ENCODE data around the gene ATOX1. TPM values are rescaled to one million over a fixed set of nuclear protein-coding genes. Genes with fewer than 3 reads are reported as not detected.

Gene ATOX1
- total RNA-seq, 3 donors from 2014 or later: 52.5 to 54.8 (median 53.6) TPM

DNA sequence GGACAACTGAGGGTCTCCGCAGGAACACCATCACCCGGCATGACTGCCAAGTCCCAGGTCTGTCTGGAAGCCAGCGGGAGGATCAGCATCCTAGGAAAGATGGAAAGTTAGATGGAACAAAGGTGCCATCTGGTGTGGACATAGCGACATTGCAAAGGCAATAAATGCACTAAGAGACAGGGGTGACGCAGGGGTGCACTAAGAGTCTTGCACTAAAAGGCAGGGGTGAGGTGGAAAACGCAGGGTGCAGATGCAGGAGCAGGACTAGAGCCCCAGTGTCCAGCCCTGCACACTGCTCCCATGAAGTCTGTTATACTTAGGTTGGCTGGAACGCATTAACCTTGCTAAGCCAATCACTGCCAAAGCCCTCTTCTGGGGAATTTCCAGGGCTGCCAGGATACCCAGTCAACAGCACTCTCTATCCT lies 15.5 kb downstream of the ATOX1 start:
- DNase-seq: peak in 1 of 3 donors; percentile 41
- H3K36me3 ChIP-seq (ENCODE audit: low read depth): no peaks in the 10 kb centered on the region
- peak; percentile 65 for ATAC-seq
- intact Hi-C loops (cut with DNase I, micrococcal nuclease): loop anchor here (5.0 kb wide), 2 partner anchors 81 to 86 kb away; no protein-coding TSS in a partner anchor
- H3K9me3 ChIP-seq: no peaks in the 10 kb centered on the region
- TF ChIP-seq, protein P1, sequence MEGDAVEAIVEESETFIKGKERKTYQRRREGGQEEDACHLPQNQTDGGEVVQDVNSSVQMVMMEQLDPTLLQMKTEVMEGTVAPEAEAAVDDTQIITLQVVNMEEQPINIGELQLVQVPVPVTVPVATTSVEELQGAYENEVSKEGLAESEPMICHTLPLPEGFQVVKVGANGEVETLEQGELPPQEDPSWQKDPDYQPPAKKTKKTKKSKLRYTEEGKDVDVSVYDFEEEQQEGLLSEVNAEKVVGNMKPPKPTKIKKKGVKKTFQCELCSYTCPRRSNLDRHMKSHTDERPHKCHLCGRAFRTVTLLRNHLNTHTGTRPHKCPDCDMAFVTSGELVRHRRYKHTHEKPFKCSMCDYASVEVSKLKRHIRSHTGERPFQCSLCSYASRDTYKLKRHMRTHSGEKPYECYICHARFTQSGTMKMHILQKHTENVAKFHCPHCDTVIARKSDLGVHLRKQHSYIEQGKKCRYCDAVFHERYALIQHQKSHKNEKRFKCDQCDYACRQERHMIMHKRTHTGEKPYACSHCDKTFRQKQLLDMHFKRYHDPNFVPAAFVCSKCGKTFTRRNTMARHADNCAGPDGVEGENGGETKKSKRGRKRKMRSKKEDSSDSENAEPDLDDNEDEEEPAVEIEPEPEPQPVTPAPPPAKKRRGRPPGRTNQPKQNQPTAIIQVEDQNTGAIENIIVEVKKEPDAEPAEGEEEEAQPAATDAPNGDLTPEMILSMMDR (IDR thresholded peaks at IDR 0.05): peak; percentile 11
- no peaks in the 10 kb centered on the region for H3K4me1 ChIP-seq (ENCODE audit: low read depth)
- H3K4me3 ChIP-seq: no peak overlapping the region

DNA sequence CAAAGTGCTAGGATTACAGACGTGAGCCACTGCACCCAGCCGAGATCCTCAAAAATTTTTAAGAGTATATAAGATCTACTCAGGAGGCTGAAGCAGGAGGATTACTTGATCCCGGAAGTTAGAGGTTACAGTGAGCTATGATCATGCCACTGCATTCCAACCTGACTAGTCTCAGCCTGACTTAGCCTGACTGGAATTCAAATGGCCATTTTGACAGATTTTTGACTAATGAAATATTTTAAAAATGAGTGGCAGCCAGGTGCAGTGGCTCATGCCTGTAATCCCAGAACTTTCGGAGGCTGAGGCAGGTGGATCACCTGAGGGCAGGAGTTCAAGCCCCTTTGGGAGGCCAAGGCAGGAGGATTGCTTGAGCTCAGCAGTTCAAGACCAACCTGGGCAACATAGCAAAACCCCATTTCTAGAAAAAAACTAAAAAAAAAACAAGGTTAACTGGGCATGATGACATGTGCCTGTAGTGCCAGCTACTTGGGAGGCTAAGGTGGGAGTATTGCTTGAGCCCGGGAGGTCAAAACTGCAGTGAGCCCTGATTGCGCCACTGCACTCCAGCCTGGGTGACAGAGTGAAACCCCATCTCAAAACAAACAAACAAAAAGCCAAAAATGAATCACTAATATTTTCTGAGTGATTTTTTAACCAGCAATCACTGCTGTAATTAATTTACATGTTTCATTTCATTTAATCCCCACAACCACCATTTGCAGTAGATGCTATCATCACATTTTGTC lies 16.6 kb downstream of the ATOX1 start:
- H3K4me1 ChIP-seq (ENCODE audit: low read depth): no peaks in the 10 kb centered on the region
- H3K9me3 ChIP-seq: no peaks in the 10 kb centered on the region
- H3K36me3 ChIP-seq (ENCODE audit: low read depth): no peaks in the 10 kb centered on the region
- TF ChIP-seq, protein P1 (IDR thresholded peaks at IDR 0.05): no peak
- intact Hi-C loops (cut with DNase I, micrococcal nuclease): loop anchor here (5.0 kb wide), 2 partner anchors 80 to 85 kb away; no protein-coding TSS in a partner anchor
- no peak overlapping the region for H3K4me3 ChIP-seq
- ATAC-seq: no peak
- no peak for DNase-seq

DNA sequence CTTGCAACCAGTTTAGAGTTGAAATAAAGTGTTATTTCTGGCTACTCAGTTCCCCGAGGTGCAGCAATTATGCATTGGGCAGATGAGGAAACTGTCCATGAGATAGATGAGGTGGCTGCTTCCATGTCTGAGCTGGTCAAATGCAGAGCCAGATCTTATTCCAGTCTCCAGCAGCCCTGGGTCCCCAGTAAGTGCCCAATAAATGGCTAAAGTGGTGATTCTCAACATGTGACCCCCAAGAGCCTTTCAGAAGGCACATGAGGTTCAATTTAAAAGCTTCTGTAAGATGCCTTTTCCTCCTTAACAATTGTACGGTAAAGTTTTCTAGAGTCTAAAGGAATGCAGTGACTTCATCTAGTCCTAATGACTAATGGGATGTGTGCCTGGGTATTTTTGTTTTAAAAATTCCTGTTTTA lies 17.5 kb downstream of the ATOX1 start:
- Histone ChIP-seq H3K4me1 (ENCODE audit: low read depth) (no peaks in the 10 kb centered on the region), H3K4me3 (no peak overlapping the region), H3K9me3 (no peaks in the 10 kb centered on the region), H3K36me3 (ENCODE audit: low read depth) (no peaks in the 10 kb centered on the region)
- ATAC-seq: peak; percentile 4
- intact Hi-C loops (cut with DNase I, micrococcal nuclease): loop anchor here (5.0 kb wide), 2 partner anchors 79 to 84 kb away; no protein-coding TSS in a partner anchor
- TF ChIP-seq, protein P1 (IDR thresholded peaks at IDR 0.05): no peak
- no peak for DNase-seq

DNA sequence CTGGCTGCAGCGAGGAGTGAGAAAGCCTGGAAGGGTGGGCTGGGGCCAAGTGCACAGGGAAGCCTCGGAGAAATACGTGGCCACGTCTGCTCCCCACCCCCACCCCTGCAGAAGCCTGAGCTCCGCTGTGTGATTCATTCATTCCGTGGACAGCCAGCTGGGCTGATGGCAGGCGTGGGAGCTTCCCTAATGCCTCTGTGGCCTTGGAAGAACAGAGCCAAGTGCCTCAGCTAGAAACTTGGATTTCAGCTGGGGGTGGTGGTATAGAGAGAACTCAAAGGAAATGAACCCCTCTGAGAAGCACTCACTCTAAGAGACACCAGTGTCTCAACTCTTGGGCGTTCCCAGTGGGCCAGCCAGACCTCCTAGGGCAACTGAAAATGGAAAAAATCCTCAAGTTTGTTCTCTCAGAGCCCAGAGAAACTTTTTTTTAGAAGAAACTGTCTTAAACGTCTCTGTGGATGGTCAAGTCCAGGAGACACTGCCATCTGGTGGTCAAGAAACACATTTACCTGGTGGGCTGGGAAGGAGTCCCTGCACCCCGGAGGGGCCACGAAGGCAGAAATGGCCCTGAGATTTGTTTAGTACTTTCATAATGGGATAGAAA lies 18.0 kb downstream of the ATOX1 start:
- intact Hi-C loops (cut with DNase I, micrococcal nuclease): loop anchor here (5.0 kb wide), 2 partner anchors 78 to 83 kb away; no protein-coding TSS in a partner anchor
- no peaks in the 10 kb centered on the region for H3K36me3 ChIP-seq (ENCODE audit: low read depth)
- ATAC-seq (peak; percentile 77), DNase-seq (peak in 2 of 3 donors; percentile 54 to 63)
- no peak overlapping the region for H3K4me3 ChIP-seq
- TF ChIP-seq, protein P1 (IDR thresholded peaks at IDR 0.05): peak; percentile 74
- no peaks in the 10 kb centered on the region for H3K4me1 ChIP-seq (ENCODE audit: low read depth)
- no peaks in the 10 kb centered on the region for H3K9me3 ChIP-seq

DNA sequence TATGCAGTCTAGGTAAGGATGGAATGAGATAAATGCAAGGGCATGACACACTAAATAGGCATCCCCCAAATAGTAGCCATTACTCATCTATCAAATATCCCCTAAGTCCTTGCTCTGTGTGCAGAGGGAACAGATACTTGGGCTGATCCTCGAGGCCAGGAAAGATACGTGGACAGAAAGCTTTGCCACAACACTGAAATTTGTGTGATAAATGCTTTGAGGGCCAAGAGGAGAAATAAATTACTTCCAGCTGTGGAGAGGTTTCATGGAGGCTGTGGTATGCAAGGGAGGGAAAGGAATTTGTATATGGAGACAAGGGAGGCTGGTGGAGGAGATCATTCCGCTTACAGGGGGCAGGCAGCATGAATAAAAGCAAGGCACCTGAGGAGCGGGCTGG lies 18.5 kb downstream of the ATOX1 start:
- ATAC-seq (peak; percentile 14), DNase-seq (no peak)
- no peaks in the 10 kb centered on the region for H3K4me1 ChIP-seq (ENCODE audit: low read depth)
- H3K4me3 ChIP-seq: no peak overlapping the region
- TF ChIP-seq, protein P1 (IDR thresholded peaks at IDR 0.05): no peak
- intact Hi-C loops (cut with DNase I, micrococcal nuclease): loop anchor here (5.0 kb wide), 2 partner anchors 78 to 83 kb away; no protein-coding TSS in a partner anchor
- no peaks in the 10 kb centered on the region for H3K9me3 ChIP-seq
- H3K36me3 ChIP-seq (ENCODE audit: low read depth): no peaks in the 10 kb centered on the region
